Activated CD8-positive, alpha-beta memory T cell treated with anti-CD3 and anti-CD28 coated beads for 24 hours (primary cell): Measurements from ENCODE around the gene SNCB.
A peak's percentile ranks its signal among the peaks of the same experiment; 100 is the strongest.
"Not testable (repeated sequence)": the region's sequence is repeated elsewhere in the genome, so short reads cannot be mapped to it uniquely, and the experiment has no call there.

Experiments used
- DNase-seq: peaks from one replicate; pipeline ENCODE4 v3.0.0-alpha.2; 2020

The SNCB gene

DNA sequence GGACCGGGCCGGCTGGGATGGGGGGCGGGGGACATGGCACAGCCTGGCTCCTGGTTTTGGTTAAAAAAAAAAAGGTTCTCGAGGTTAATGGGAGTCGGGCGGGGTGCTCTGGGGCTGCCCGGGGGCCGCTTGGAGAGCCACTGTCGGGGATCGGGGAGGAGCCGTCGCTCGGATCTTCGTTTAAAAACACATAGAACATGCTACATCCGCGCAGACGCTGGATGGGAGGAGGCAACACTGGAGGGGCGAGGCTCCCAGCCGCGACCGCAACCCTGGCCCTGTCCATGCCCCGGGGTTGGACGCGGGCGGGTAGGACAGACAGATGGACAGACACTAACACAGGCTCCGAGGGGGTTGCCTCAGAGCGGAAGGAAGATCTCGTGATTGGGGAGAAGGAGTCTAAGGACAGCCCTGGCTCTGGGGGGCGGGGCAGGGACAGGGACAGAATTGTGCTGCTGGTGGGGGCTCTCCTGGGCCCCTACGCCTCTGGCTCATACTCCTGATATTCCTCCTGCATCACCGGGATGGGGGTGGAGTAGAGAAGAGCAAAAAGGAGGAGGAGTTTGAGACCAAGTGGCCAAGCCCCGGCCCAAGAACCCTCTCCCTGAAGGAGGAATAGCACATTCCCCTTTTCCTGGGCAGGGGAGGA, 9.9 kb downstream of the SNCB start:
- DNase-seq, result no peak

- DNase-seq, result no peak
These were observed 10.6 kb downstream of the SNCB start for GRCh38 chr5:176619569-176620332.

- peak; percentile 88 for DNase-seq
These were observed 11.1 kb downstream of the SNCB start for GRCh38 chr5:176619203-176619568.

DNA sequence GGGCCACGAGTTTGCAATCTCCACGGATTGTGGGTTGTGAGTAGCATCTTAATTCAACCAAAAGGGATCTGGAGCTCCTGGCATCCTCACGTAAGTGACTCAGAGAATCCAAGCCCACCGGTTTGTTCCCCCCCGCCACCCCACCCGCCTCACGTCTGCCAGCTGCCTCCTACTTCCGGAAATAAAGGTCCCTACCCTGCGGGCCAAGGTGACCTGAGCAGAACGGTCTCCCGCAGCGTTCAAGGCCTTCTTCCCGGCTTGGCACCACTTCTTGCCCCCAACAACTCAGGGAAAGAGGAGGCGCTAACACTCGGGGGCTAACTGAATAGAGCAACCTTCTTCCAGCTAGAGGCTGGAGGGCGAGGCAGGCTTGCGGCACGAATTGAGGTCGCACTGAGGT, 11.6 kb downstream of the SNCB start:
- DNase-seq, result no peak

DNA sequence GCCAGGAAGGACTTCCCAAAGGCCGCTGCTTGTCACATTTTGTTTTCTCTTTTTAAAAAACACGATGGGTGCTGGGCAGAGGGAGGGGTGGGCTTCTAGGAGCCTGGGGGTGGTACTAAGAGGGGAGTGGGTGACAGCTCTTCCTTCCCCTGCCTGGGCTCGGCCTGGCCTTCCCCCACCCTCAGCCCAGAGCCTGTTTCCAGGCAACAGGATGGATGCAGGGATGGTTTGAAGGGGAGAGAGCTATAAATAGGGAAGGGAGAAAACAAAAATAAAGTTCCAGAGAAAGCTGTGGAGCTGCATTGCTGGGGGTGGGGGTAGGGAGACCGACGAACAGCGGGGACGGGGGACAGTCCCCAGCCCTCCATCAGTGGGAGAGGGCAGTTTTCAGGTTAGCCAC, 13.8 kb downstream of the SNCB start:
- no peak for DNase-seq

DNA sequence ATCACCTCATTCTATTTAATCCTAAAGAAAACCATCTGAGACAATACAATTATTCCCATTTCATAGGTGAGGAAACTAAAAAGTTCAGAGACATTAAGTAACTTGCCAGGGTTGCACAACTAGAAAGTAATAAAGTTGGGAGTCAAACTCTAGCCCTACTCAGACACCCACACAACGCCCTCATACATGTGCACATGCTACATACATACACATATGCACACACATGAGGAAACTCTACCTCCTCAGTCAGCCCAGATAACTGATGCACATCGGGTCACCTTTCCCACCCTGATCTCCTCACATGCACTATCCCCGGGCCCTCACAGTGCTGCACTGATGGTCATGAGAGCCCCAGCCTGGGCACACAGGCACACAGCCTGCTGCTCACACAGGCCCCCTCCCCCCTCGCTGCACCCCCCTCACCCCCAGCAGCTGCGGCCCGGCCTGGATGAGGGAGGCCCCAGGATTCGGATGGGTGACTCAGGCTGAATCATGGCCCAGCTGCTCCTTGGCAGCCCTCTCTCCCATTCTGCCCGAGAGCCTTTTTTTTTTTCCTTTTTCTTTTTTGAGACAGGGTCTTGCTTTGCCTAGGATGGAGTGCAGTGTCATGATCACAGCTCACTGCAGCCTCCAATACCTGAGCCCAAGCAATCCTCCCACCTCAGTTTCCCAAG, 15.4 kb downstream of the SNCB start:
- DNase-seq, result no peak

DNA sequence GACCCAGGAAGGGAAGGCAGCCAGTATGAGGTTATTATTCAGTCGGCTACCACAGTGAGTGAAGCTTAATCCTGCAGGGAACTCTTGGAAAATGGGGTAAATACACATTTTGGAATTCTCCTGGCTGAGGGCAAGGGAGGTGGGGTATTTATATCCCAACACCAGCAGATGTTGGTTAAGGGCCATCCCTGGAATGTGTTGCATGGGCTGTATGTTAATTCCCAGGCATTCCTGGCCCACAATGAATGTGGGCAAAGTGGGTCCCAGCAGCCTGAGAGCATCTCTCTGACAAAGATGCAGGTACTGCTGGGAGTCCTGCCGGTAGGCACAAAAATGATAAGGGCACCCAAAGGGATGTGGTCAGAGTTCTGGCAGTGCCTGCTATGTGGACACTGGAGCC, 17.5 kb downstream of the SNCB start:
- DNase-seq, result no peak

- DNase-seq, result no peak
These were observed 18.3 kb downstream of the SNCB start for GRCh38 chr5:176612008-176612407.

DNA sequence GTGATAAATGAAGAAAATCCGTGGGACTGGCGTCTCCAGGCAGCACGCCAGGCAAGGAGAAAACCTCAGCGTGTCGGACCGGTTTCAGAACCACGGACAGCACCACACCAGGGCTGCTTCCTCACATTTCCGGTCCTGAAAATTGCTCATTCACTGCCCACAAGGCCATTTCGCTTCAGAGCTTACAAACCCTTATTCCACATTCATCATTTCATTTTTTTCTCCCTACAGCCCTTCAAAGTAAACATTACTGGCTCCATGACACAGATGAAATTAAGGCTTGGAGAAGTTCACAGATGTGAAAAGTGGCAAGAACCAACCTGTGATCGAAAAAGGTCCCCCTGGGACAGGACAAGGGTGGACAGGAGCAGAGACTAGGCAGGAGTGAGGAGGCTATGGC, 18.9 kb downstream of the SNCB start:
- peak; percentile 68 for DNase-seq

DNA sequence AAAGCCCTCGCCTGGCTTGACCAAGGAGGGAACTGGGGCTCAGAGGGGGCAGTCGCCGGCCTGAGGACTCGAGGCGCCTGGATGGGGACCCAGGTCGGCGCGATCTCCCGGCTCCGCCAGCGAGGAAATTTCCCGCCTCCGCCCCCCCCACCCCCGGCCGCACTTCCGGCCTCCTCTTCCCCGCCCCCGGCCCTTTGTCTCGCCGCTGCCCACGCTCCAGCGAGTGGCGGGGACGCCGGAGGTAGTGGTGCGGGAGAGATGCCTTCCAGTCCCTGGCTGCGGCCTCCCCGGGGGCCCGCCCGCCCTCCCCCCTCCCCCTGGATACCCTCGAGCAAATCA, 19.9 kb downstream of the SNCB start:
- DNase-seq, result no peak

GRCh38 chr5:176609724-176610434, 20.5 kb downstream of the SNCB start, which contains the start of gene GPRIN1:
TSS of gene GPRIN1 (minus strand) at chr5:176610156. CDS start at chr5:176599834, 10,322 bp downstream.
- peak; percentile 86 for DNase-seq

DNA sequence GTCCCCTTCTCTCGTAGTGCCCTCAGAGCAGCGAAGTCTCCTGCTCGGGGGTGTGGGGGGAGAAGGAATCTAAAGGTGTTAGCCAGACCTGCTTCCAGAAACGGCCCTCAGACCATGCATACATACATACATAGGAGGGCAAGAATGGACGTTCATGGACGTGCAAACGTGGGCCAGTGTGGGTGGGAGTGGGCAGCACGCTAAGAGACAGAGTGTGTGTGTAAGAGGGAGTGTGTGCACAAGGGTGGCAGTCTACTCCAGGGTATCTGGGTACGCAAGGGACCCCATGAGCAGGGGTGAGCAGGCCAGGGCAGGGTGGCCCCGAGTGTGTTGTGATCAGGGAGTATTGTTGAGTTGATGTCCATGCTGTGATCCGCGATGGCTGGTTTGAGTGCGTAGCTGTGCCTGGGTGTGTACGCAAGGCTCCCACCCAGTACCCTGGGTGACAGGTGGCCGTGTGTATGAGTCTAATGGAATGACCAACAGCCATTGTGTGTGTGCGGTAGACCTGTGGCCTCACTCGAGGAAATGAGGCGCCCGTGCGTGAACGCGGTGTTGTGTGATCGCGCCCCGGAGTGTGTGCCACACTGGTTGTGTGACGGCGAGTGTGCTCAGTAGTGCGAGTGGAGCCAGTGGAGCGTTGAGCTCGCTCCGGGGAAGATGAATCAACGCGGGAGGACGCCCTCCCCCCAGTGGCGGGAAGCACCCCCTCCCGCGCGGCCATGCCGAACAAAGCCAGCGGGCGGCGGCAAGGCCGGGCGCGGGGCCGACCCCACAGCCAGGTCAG, 21.2 kb downstream of the SNCB start:
- no peak for DNase-seq

GRCh38 chr5:176608142-176608705, 22.1 kb downstream of the SNCB start:
- DNase-seq, result no peak

GRCh38 chr5:176606875-176607274, 23.5 kb downstream of the SNCB start:
- DNase-seq, result no peak

- no peak for DNase-seq
These were observed 24.3 kb downstream of the SNCB start for GRCh38 chr5:176606032-176606431.

DNA sequence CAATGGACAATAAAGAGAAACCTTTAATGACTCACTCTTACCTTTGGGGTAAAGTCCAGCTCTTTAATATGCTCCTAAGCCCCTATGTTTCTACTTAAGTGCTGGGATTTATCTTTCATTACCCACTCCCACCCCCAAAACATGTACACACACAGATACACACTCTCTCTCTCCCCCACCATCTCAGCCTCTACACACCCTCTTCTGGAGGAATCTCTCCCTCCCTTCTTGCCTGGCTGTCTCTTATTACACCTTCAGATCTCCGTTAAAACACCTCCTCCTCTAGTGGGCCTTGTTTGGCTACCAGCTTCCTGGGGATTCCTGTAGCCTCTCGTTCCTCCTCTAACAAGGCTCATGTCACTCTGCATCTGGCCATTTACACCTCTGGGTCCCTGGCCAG, 27.2 kb downstream of the SNCB start:
- no peak for DNase-seq

GRCh38 chr5:176601901-176602482, 28.3 kb downstream of the SNCB start:
- DNase-seq, result no peak

- DNase-seq, result not testable (repeated sequence)
These were observed 30.4 kb downstream of the SNCB start for GRCh38 chr5:176599749-176600430.

DNA sequence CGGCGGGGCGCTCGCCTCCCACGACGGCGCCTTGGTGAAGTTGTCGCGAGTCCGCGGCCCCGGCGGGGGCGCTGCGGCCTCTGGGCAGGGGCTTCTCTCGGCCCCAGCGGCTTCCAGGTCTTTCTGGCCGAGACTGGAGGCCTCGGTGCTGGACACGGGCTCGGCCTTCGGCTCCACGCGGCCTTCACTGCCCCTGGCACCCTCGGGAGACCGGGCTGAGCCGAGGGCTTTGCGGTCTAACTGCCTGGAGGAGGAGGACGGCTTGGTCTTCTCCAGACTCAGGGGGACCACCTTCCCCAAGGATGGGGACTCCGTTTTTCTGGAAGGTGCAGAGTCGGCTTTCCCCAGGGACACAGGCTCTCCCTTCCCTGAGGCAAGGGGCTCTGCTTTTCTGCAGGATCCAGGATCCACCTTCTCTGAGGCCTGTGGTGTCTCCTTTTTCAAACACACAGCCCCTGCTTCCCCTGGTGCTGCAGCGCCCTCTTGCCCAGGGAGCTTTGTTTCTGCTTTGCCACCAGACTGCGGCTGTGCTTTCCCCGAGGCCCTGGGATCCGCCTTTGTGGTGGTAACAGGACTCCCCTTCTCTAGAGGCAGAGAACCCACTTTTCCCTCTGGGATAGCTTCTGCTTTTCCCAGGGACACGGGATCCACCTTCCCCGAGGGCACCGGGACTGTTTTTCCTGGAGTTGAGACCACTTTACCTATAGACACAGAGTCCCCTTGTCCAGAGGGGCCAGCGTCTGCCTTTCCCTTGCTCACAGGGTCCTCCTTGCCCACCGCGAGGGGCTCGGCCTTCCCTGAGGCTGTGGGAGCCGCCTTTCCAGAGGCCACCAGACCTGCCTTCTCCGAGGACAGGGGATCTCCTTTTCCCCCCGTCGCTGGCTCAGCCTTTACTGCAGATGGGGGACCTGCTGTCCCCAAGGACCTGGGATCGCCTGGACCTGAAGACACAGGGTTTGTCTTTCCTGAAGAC, 32.6 kb downstream of the SNCB start:
- DNase-seq, result no peak
